Transverse colon (tissue), 4 donors: ENCODE measurements around the gene NXNL2. TPM values are rescaled to one million over a fixed set of nuclear protein-coding genes. Genes with fewer than 3 reads are reported as not detected.

Source experiments
- DNase-seq: peaks from one replicate; pipeline ENCODE4 v3.0.0-alpha.2; 2019
- H3K27ac ChIP-seq, 4 donors: fragments of 200-600 bp; sonication (generic); 2 replicates each; pipeline ENCODE4 v1.5.1; 2016 to 2018; ENCODE audit warnings: inconsistent platforms in 4 of 4
- H3K27me3 ChIP-seq: fragments of 200-600 bp; sonication (generic); 2 replicates; pipeline ENCODE4 v1.5.1; 2017; ENCODE audit warnings: inconsistent platforms
- H3K36me3 ChIP-seq, 4 donors: fragments of 200-600 bp; sonication (generic); 2 replicates each; pipeline ENCODE4 v1.5.1; 2017 to 2019; ENCODE audit warnings: inconsistent platforms in 4 of 4
- H3K4me1 ChIP-seq, 4 donors: fragments of 200-600 bp; sonication (generic); 2 replicates each; pipeline ENCODE4 v1.5.1; 2017 to 2020; ENCODE audit warnings: inconsistent platforms in 4 of 4
- H3K4me3 ChIP-seq, 4 donors: fragments of 200-600 bp; sonication (generic); 1 replicate in 1 of 4; 2 replicates in 3 of 4; pipeline versions ENCODE4 v1.5.1 to v1.6.1; 2017 to 2019; ENCODE audit warnings: inconsistent platforms in 4 of 4
- H3K9me3 ChIP-seq, 2 donors: fragments of 200-600 bp; sonication (generic); 2 replicates each; pipeline ENCODE4 v1.5.1; 2017 to 2019; ENCODE audit warnings: inconsistent platforms in 2 of 2
- EP300 ChIP-seq: sonication (generic); formaldehyde crosslinking; IDR thresholded peaks from one replicate; pipeline ENCODE4 v1.6.1; 2017; ENCODE audit warnings: antibody characterized with exemption, low read depth
- POLR2A ChIP-seq: fragments of 450-650 bp; IDR thresholded peaks from one replicate; pipeline ENCODE4 v1.6.1; 2016; ENCODE audit warnings: antibody characterized with exemption, mild to moderate bottlenecking, moderate library complexity
- POLR2AphosphoS5 ChIP-seq, 3 donors: sonication (generic); formaldehyde crosslinking; IDR thresholded peaks; one replicate each; pipeline ENCODE4 v1.6.1; 2016; ENCODE audit warnings: antibody characterized with exemption in 3 of 3
- WGBS, 2 donors: methylation state at CpG; one replicate each; pipeline ENCODE4 v1.1.5; 2018; ENCODE audit warnings: low coverage in 1 of 2; 5-methylcytosine and 5-hydroxymethylcytosine counted together
- in situ Hi-C, 4 donors: fragments of 200-750 bp; cut with MboI; loops; one replicate each; pipeline versions ENCODE4 v1.15.0 to v1.15.1; 2017; ENCODE audit warnings: low sequenced_read_pairs in 3 of 4, low pct_ligation_motif_present in 1 of 4, low pct_unique_long_range_greater_than_20kb in 1 of 4
- intact Hi-C: fragments of 100-400 bp; cut with DNase I; formaldehyde crosslinking; loops from one replicate; pipeline ENCODE4 v1.15.1; 2023; ENCODE audit warnings: low total_unique reads
- total RNA-seq, 4 donors: library from RNA; depleted of rRNA; stranded (reverse); fragments of >200 nt; gene quantifications; one replicate each; pipeline ENCODE4 v1.1.0, GENCODE V29; 2016
- TF ChIP-seq, protein P1 (sequence below), 5 experiments: fragments of 200-600 bp in 3 of 5; fragments of 450-650 bp in 2 of 5; sonication (generic) in 3 of 5; IDR thresholded peaks; 1 replicate in 2 of 5; 2 replicates in 3 of 5; pipeline ENCODE4 v1.5.1; 2016 to 2017; ENCODE audit warnings: antibody characterized with exemption in 5 of 5, inconsistent platforms in 3 of 5, mild to moderate bottlenecking in 2 of 5, moderate library complexity in 1 of 5

NXNL2 gene
- total RNA-seq, 4 donors from 2014 or later = not detected

DNA sequence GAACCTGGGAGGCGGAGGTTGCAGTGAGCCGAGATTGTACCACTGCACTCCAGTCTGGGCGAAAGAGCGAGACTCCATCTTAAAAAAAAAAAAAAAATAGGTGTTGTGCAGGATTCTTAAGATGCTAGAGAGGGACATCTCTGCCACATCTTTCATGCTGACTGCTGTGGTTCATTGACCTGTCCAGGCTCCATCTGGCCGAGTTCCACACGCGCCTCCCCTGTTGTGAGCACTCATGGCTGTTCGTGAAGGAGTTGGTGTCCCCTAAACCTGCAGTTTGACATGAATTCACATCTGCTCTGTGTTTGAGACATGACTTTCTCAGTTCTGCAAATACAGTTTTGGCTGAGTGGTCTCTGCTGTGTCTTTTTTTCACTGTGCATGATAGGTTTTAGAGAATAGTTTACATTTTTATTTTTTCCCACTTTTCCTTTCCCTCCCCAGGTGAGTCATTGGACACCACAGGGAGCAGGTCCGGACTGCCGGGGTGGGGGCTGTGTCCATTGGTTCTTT, 5.3 kb downstream of the NXNL2 start:
- intact Hi-C loops = no loop called here
- no peaks in the 10 kb centered on the region for H3K36me3 ChIP-seq
- peaks cover 4 to 12% (median 10%) of the 10 kb centered on the region in 4 donors for H3K4me1 ChIP-seq
- in situ Hi-C loops = no loop called here
- WGBS, 2 donors = 88 to 100% methylated on average over 2 to 10 of the region's 10 CpGs
- no peak for DNase-seq
- peaks cover 21% of the 10 kb centered on the region for H3K27me3 ChIP-seq
- TF ChIP-seq, protein P1, sequence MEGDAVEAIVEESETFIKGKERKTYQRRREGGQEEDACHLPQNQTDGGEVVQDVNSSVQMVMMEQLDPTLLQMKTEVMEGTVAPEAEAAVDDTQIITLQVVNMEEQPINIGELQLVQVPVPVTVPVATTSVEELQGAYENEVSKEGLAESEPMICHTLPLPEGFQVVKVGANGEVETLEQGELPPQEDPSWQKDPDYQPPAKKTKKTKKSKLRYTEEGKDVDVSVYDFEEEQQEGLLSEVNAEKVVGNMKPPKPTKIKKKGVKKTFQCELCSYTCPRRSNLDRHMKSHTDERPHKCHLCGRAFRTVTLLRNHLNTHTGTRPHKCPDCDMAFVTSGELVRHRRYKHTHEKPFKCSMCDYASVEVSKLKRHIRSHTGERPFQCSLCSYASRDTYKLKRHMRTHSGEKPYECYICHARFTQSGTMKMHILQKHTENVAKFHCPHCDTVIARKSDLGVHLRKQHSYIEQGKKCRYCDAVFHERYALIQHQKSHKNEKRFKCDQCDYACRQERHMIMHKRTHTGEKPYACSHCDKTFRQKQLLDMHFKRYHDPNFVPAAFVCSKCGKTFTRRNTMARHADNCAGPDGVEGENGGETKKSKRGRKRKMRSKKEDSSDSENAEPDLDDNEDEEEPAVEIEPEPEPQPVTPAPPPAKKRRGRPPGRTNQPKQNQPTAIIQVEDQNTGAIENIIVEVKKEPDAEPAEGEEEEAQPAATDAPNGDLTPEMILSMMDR (IDR thresholded peaks at IDR 0.05) = no peak
- TF ChIP-seq EP300 (no peak), POLR2AphosphoS5 (IDR thresholded peaks at IDR 0.05) (no peak), POLR2A (no peak)
- H3K9me3 ChIP-seq = no peaks in the 10 kb centered on the region
- H3K4me3 ChIP-seq = no peak overlapping the region
- no peak overlapping the region for H3K27ac ChIP-seq

DNA sequence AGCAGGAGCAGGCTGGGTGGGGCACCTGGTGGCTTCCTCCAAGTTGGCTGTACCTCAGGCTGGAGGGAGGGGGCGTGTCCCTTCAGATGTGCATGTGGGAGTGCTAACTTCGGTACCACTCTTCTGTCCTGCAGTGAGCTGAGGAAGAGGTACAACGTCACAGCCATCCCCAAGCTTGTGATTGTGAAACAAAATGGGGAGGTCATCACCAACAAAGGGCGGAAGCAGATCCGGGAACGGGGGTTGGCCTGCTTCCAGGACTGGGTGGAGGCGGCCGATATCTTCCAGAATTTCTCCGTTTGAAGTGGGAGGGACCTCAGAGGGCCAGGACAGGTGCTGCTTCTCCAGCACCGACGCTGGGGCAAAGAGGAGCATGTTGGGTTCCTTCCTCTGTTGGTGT, 9.3 kb downstream of the NXNL2 start:
- in situ Hi-C loops (no loop called here), intact Hi-C loops (no loop called here)
- no peaks in the 10 kb centered on the region for H3K27me3 ChIP-seq
- H3K4me1 ChIP-seq = no peaks in the 10 kb centered on the region
- 19 to 43% methylated on average over 3 to 11 of the region's 11 CpGs for WGBS, 2 donors
- H3K9me3 ChIP-seq = no peaks in the 10 kb centered on the region
- no peak for DNase-seq
- H3K4me3 ChIP-seq = no peak overlapping the region
- no peak for TF ChIP-seq POLR2A
- TF ChIP-seq EP300 = no peak
- no peak for TF ChIP-seq POLR2AphosphoS5 (IDR thresholded peaks at IDR 0.05)
- TF ChIP-seq, protein P1 (IDR thresholded peaks at IDR 0.05) = no peak
- no peak overlapping the region for H3K27ac ChIP-seq
- H3K36me3 ChIP-seq = no peaks in the 10 kb centered on the region

DNA sequence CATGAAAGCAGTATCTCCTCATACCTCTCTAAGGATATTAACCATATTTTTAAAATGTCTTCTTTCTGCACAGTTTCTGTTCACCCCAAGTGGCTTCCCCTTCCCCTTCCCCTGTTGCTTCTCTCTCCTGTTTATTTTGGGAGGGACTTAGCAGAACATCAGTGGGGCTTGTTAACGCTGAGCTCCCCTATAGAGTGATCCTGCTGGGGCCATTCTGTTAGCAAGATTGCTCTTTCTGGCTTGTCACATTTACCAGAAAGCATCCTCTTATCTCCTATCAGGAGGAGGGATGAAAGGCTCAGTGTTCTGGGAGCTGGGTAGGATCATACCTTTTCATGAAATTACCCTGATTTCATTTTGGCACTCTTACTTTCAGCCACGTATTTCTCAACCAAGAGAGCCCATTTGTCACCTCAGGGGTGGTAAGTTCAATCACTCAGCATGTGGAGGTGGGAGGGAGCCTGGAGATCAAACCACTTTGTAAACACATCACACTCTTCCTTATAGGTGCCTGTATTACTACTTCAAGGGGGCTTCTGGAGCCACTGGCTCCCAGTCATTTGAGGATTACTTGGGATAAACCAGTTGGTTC, 16.7 kb downstream of the NXNL2 start:
- WGBS, 2 donors = 38% methylated on average over 2 of the region's 2 CpGs; no CpG with 5 or more reads in 1 of the 2 donors
- intact Hi-C loops = no loop called here

DNA sequence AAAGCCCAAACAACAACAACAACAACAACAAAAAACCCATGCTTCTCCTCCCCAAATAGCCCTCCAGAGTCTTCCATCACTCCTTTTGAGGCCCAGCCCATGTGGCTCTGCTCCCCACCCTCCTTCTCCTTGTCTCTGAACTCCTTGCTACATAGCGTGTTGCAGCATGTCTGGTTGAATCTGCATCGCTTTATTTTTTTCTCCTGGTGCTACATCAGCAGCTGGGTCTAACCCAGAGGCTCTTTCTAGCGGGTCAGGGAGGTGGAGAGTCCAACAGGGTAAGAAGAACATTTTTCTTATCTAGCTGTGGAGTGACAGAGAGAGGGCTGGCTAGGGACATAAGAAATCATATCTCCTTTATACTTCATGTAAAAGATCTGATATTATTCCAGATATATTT, 18.4 kb downstream of the NXNL2 start:
- DNase-seq = no peak
- Histone ChIP-seq H3K4me1 (no peaks in the 10 kb centered on the region), H3K27ac (no peak overlapping the region), H3K9me3 (no peaks in the 10 kb centered on the region), H3K4me3 (no peak overlapping the region), H3K36me3 (no peaks in the 10 kb centered on the region), H3K27me3 (no peaks in the 10 kb centered on the region)
- WGBS, 2 donors = 88 to 93% methylated on average over 2 to 3 of the region's 3 CpGs
- in situ Hi-C loops (no loop called here), intact Hi-C loops (no loop called here)
- TF ChIP-seq POLR2A (no peak), POLR2AphosphoS5 (IDR thresholded peaks at IDR 0.05) (no peak), EP300 (no peak)
- TF ChIP-seq, protein P1 (IDR thresholded peaks at IDR 0.05) = no peak

More for the DNA sequence above, 16.7 kb downstream of the NXNL2 start:
- TF ChIP-seq, protein P1 (IDR thresholded peaks at IDR 0.05) = no peak
- TF ChIP-seq POLR2A = no peak
- no peak for TF ChIP-seq POLR2AphosphoS5 (IDR thresholded peaks at IDR 0.05)
- TF ChIP-seq EP300 = no peak
- DNase-seq = no peak
- Histone ChIP-seq H3K27ac (no peak overlapping the region), H3K9me3 (no peaks in the 10 kb centered on the region), H3K4me1 (no peaks in the 10 kb centered on the region), H3K36me3 (no peaks in the 10 kb centered on the region), H3K4me3 (no peak overlapping the region), H3K27me3 (no peaks in the 10 kb centered on the region)
- in situ Hi-C loops = no loop called here
